ENCODE measurements around the gene PTPRN2. TPM values are rescaled to one million over a fixed set of nuclear protein-coding genes. Genes with fewer than 3 reads are reported as not detected.

PTPRN2 gene
- total RNA-seq, 1 experiment from 2014 or later: 0.11 TPM

- DNase-seq (ENCODE audit: low spot score): no peak
- H3K36me3 ChIP-seq (ENCODE audit: insufficient read depth, low read length, poor library complexity, severe bottlenecking): no peaks in the 10 kb centered on the region
- TF ChIP-seq EZH2 (IDR thresholded peaks at IDR 0.05; ENCODE audit: borderline replicate concordance, low read depth, low read length, poor library complexity, severe bottlenecking) (no peak), CTCF (conservative IDR thresholded peaks at IDR 0.05; ENCODE audit: low read depth, low read length) (no peak)
- BruUV-seq (replicated peaks): no TSS peak
- intact Hi-C loops (cut with micrococcal nuclease; ENCODE audit: unreplicated experiment): no loop called here
- H3K9me3 ChIP-seq (ENCODE audit: low read depth, low read length, poor library complexity, severe bottlenecking): peaks cover 28% of the 10 kb centered on the region
- no peaks in the 10 kb centered on the region for H3K27me3 ChIP-seq (replicated peaks; ENCODE audit: insufficient read depth, low read depth, low read length, poor library complexity)
- H3K4me1 ChIP-seq (ENCODE audit: insufficient read depth, low read length, poor library complexity, severe bottlenecking): no peaks in the 10 kb centered on the region
- H3K4me3 ChIP-seq (ENCODE audit: low read depth, low read length, poor library complexity, severe bottlenecking): no peak overlapping the region
- POLR2A ChIA-PET (ENCODE audit: low non-redundant PET): no interaction called here
- CTCF ChIA-PET: no interaction called here
- no peak overlapping the region for H3K27ac ChIP-seq (ENCODE audit: low read depth, low read length, poor library complexity, severe bottlenecking)
Measured at GRCh38 chr7:158109364-158110033, 478.1 kb downstream of the PTPRN2 start.

DNA sequence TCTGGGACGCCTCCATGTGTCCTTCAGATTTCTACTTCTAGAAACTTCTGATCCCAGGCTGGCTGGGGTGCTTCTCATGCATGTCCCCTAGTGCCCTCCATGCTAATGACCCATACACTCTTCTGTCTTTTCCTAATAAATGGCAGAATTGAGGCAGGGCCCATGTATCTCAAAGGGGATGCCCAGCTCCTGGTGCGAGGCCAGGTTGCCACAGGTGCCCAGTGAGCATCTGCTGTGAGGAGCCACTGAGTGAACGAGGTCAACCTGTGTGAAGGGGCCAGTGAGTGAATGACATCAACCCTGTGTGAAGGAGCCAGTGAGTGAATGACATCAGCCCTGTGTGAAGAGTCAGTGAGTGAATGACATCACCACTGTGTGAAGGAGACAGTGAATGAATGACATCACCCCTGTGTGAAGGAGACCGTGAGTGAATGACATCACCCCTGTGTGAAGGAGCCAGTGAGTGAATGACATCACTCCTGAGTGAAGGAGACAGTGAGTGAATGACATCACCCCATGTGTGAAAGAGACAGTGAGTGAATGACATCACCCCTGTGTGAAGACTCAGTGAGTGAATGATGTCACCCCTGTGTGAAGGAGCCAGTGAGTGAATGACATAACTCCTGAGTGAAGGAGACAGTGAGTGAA, 478.9 kb downstream of the PTPRN2 start:
- no peak for DNase-seq (ENCODE audit: low spot score)
- intact Hi-C loops (cut with micrococcal nuclease; ENCODE audit: unreplicated experiment): no loop called here
- TF ChIP-seq EZH2 (IDR thresholded peaks at IDR 0.05; ENCODE audit: borderline replicate concordance, low read depth, low read length, poor library complexity, severe bottlenecking) (no peak), CTCF (conservative IDR thresholded peaks at IDR 0.05; ENCODE audit: low read depth, low read length) (no peak)
- Histone ChIP-seq H3K9me3 (ENCODE audit: low read depth, low read length, poor library complexity, severe bottlenecking) (peaks cover 23% of the 10 kb centered on the region), H3K4me3 (ENCODE audit: low read depth, low read length, poor library complexity, severe bottlenecking) (no peak overlapping the region), H3K27me3 (replicated peaks; ENCODE audit: insufficient read depth, low read depth, low read length, poor library complexity) (no peaks in the 10 kb centered on the region), H3K4me1 (ENCODE audit: insufficient read depth, low read length, poor library complexity, severe bottlenecking) (no peaks in the 10 kb centered on the region), H3K27ac (ENCODE audit: low read depth, low read length, poor library complexity, severe bottlenecking) (no peak overlapping the region), H3K36me3 (ENCODE audit: insufficient read depth, low read length, poor library complexity, severe bottlenecking) (no peaks in the 10 kb centered on the region)
- no TSS peak for BruUV-seq (replicated peaks)
- POLR2A ChIA-PET (ENCODE audit: low non-redundant PET): no interaction called here
- CTCF ChIA-PET: no interaction called here

DNA sequence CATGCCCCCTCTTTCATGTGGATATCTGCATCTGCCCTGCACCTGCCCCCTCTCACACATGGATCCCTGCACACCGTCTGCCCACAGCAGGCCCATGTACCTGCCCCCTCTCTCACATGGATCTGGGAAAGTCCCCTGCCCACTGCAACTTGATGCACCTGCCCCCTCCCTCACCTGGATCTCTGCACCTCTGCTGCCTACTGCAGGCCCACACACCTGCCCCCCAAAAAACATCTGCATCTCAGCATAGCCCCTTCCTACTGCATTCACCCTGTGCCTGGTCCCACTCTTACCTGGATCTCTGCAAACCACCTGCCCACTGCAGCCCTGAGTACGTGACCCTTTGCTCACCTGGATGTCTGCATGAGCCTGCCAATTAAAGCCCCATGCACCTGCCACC, 479.8 kb downstream of the PTPRN2 start:
- no peaks in the 10 kb centered on the region for H3K27me3 ChIP-seq (replicated peaks; ENCODE audit: insufficient read depth, low read depth, low read length, poor library complexity)
- TF ChIP-seq EZH2 (IDR thresholded peaks at IDR 0.05; ENCODE audit: borderline replicate concordance, low read depth, low read length, poor library complexity, severe bottlenecking) (no peak), CTCF (conservative IDR thresholded peaks at IDR 0.05; ENCODE audit: low read depth, low read length) (no peak)
- POLR2A ChIA-PET (ENCODE audit: low non-redundant PET): no interaction called here
- no peaks in the 10 kb centered on the region for H3K4me1 ChIP-seq (ENCODE audit: insufficient read depth, low read length, poor library complexity, severe bottlenecking)
- no peaks in the 10 kb centered on the region for H3K36me3 ChIP-seq (ENCODE audit: insufficient read depth, low read length, poor library complexity, severe bottlenecking)
- no peak for DNase-seq (ENCODE audit: low spot score)
- H3K9me3 ChIP-seq (ENCODE audit: low read depth, low read length, poor library complexity, severe bottlenecking): peaks cover 13% of the 10 kb centered on the region
- BruUV-seq (replicated peaks): no TSS peak
- CTCF ChIA-PET: no interaction called here
- no peak overlapping the region for H3K27ac ChIP-seq (ENCODE audit: low read depth, low read length, poor library complexity, severe bottlenecking)
- no peak overlapping the region for H3K4me3 ChIP-seq (ENCODE audit: low read depth, low read length, poor library complexity, severe bottlenecking)
- intact Hi-C loops (cut with micrococcal nuclease; ENCODE audit: unreplicated experiment): no loop called here

Data from A673 (cell line).